DMS79 (cell line): ENCODE data around the gene MPL.
A peak's percentile ranks its signal among the peaks of the same experiment; 100 is the strongest.

Experiments
- DNase-seq: peaks from one replicate; lab custom pipeline; 2025; lab: John Stamatoyannopoulos, UW

MPL gene

DNA sequence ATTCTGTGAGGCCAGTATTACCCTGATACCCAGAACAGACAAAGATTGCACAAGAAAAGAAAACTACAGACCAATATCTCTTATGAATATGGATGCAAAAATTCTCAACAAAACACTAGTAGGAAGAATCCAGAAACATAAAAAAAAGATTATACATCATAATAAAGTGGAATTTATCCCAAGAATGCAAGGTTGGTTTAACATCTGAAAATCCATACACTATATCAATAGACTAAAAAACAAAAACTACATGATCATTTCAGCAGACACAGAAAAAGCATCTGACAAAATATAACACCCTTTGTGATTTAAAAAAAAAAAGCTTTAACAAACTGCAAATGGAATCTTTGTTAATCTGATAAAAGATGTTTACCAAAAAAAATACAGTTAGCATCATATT, 12.2 kb upstream of the MPL start:
- no peak for DNase-seq

DNA sequence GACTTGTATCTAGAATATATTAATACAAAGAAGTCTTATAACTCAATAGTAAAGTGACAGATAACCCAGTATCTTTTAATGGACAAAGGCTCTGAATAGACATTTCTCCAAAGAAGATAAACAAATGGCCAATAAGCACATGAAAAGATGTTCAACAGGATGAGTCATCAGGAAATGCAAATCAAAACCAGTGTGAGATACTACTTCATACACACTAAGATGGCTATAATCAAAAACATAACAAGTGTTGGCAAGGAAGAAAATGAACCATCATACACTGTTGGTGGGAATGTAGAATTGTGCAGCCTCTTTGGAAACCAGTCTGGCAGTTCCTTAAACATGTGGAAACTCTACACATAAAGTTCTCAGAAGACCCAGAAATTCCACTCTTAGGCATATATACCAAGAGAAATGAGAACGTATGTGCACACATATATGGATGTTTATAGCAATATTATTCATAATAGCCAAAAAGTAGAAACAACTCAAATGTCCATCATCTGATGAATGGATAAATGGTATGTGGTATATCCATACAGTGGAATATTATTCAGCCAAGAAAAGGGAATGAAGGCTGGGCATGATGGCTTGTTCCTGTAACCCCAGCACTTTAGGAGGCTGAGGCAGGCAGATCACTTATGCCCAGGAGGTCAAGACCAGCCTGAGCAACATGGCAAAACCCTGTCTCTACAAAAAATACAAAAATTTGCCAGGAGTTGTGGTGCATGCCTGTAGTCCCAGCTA, 9.9 kb upstream of the MPL start:
- DNase-seq, result no peak

GRCh38 chr1:43329995-43330751, 7.4 kb upstream of the MPL start:
- DNase-seq, result no peak

DNA sequence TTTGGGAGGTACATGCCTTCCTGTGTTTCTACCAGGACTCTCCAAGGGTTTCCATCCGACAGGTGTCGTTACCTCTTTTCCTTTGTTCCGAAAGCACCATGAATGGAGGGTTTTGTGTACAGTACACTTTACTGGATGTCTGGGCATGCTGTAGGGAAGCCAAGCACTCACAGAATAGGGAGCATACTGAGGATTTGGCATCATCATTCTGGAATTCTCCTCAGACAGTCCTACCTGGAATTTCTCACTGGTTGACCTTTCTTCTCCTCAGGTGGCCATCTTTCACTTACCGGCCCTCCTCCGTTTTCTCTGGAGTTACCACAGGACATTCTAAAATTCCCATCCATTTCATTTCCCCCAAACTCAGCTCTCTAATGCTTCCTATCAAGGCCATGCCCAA, 5.9 kb upstream of the MPL start:
- no peak for DNase-seq

DNA sequence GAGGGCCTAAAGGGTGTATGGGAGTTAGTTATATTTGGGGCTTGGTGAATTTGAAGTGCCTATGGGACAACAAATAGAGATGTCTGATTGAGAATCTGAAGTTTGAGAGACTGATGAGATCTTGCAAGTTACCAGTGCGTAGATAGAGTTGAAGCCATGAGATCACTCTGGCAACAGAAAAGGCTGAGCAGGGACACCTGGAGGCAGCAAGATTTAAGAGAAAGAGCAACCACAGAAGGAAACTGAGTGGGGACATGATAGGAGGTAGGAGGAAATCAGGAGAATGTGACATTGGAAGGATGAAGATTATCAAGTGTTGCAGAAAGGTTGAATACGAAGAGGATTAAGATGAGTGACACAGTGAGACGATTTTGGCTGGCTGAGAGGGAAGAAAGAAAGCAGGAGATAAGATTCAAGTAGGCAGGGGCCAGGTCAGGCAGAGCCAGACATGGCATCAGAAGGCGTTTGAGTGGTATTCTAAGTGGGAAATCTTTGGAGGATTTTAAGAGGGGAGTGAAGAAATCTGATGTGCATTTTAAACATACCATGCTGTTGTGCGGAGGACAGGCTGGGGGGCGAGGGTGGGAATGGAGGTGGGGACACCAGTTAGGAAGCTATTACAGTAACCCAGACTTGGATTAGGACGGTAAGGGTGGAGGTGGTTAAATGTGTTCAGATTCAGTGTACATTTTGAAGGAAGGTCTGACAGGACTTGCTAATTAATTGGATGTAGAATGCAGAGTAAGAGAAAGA, 3.0 kb upstream of the MPL start:
- DNase-seq, result no peak

DNA sequence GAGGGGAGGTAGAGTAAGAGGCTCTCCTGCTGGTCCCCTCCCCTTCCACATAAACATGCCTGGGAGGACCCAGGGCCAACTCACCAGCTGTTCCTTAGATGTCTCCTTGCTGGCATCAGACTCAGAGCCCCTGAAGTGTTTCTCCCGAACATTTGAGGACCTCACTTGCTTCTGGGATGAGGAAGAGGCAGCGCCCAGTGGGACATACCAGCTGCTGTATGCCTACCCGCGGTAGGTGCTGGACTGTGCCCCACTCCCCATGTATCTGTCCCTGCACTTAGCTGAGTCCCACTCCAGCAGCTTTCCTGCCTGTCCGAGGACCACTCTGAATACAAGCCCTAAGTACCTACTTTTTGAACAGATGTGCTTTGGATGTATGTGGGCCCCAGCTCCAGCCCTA, 383 bp downstream of the MPL start:
- DNase-seq, result no peak

DNA sequence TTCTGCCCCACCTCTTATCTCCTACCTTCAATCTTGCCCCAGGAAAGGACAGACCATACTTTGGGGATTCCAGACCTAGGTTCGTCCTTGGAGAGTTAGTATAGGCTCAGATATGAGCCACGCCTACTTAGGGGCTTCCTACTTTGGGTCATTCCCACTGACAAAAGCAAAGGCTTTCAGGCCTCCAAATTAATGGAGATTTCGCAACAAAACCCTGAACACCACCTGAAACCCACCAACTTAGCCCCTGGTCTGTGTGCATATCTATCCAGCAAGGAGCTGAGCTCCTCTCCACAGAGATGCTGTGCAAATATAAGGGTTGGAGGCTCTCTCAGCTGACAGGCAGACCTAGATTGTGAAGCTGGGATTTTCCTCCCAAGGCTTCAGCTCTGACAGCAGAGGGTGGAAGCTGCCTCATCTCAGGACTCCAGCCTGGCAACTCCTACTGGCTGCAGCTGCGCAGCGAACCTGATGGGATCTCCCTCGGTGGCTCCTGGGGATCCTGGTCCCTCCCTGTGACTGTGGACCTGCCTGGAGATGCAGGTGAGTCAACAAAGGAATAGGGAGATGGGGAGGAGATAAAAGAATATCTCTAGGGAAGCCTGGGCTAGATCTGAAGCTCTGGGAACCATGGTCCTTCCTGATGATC, 2.1 kb downstream of the MPL start:
- DNase-seq, result no peak

DNA sequence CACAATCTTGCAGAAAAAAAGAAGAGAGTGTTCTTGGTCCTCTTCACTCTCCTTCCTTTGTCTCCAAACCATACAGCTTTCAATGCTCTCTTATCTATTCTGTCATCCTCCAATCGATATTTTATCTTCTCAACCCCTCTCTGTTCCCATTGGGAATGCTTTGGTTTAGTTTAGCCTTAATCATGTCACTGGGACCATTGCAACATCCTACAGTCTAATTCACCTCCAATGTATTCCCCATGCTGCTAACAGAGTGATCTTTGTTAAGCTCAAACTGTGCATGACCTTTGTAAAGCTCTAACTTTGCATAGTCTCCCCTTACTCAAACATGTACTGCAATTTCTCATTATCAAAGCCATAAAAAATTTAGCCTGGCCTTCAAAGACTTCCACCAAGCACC, 2.9 kb downstream of the MPL start:
- DNase-seq, result no peak

DNA sequence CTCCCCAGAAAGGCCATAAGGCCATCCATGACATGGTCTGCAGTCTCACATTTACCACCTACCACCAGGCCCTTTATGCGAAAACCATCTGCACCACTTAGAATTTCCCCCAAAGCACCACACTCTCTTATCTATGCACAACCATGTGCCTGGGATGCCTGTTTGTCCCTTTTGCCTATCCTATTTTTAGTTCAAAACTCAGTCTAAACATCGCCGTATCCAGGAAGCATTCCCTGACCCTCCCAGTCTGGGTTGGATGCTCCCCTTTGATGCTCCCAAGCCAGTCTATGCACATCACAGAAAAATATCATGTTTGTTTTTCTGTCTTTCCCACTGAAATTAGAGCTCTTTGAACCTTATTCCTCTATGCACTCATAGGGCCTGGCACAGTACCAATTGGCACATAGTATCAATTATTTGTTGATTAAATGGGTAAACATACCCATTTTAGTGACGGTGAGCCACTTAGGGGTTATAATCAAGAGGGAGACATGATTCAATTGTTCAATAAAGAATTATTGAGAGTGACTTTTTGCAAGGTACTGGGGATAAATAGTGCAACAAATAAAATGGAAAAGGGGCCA, 6.7 kb downstream of the MPL start:
- no peak for DNase-seq

- DNase-seq, result no peak
These were observed 7.5 kb downstream of the MPL start for GRCh38 chr1:43345120-43345519.

DNA sequence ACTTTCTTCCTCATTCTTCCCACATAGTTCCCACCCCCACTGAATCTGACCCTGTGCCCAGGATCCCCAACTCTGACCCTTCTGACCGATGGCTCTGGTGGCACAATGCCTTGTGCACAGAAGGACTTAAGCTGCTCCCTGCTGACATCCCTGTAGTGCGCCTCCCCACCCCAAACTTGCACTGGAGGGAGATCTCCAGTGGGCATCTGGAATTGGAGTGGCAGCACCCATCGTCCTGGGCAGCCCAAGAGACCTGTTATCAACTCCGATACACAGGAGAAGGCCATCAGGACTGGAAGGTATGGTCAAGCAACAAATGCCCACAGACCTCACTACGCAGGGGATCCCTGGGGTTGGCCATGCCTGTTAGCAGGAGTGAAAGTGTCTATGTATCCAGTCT, 9.0 kb downstream of the MPL start:
- DNase-seq, result no peak

DNA sequence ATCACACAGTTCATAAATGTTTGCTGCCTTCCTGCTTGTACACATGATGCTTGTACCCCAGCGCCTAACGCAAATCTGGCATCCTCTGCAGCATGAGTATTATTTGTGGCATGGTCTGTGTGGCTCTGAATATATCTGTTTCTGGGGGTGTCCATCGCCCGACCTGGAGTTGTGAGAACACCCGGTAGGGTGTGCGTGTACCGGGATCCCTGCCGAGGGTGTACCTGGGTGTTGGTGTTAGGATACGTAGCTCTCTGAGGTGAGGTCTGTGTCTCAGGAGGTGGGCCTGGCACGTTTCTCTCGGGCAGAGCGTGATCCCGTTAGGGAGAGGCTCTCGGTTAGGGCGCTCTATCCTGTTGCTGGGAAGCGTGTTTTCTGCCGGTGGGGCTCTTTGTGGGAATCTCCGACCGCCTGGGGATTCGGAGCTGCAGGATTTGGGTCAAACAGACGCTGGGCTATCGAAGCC, 10.8 kb downstream of the MPL start:
- peak; percentile 77 for DNase-seq

DNA sequence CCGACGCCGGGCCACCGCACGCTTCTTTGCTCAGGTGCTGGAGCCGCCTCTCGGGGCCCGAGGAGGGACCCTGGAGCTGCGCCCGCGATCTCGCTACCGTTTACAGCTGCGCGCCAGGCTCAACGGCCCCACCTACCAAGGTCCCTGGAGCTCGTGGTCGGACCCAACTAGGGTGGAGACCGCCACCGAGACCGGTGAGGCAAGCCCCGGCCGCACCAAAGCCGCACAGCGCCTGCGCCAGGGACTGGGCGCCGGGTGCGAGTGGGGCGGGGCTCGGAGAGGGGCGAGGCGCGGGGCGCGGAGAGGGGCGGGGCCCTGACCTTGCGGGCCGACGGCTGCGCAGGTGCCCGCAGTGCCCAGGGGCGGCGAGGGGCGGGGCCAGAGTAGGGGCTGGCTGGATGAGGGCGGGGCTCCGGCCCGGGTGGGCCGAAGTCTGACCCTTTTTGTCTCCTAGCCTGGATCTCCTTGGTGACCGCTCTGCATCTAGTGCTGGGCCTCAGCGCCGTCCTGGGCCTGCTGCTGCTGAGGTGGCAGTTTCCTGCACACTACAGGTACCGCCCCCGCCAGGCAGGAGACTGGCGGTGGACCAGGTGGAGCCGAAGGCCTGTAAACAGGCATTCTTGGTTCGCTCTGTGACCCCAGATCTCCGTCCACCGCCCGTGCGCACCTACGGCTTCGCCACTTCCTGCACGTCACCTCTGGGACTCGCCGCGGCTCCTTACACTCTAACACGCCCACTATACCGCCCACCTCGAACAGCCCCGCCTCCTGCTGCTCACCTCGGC, 11.4 kb downstream of the MPL start:
- peak; percentile 95 for DNase-seq

DNA sequence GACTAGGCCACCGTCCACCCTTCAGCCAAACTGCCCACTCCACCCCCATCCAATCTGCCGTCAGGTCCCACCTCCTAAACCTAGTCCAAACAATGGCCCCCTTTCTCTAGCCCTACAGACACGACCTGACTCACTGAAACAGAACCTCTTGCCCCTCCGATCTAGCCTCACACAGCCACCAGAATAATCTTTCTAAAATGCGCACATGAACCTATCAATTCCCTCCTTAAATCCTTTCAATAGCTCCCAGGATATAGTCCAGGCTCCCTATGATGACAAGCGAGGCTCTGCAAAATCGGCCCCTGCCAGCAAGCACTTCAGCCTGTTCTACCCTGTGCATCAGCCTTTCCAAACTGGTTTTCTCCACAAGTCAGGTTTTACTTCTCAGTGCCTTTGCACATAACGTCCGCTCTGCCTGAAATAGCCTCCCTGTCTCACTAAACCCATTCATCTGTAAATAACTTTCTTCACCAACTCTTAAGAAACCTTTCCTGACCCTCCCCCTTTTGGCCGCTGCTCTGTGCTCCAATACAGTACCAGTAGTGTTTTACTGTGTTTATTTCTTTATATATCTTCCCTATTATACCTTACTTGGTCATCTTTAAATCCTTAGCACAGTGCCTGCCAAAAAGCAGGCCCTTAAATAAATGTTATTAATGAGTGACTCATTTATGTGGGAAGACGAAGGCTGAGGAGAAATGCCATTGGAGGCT, 12.1 kb downstream of the MPL start:
- no peak for DNase-seq

DNA sequence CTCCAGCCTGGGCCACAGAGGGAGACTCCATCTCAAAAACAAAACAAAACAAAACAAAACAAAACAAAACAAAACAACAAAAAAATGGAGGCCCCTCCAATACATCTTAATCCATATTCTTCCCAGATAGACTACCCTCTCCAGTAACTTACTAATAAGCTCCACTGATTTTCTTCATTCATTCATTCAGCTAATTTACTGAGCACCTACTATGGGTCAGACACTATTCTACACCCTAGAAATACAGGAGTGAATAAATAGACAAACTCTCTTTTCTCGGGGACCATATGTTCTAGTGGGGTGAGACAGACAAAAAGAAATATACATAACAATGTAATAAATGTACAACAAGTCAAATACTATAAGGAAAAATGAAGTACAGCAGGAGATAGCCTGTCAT, 13.4 kb downstream of the MPL start:
- no peak for DNase-seq

- DNase-seq, result no peak
These were observed 14.1 kb downstream of the MPL start for GRCh38 chr1:43351421-43352350.

- no peak for DNase-seq
These were observed 14.7 kb downstream of the MPL start for GRCh38 chr1:43352351-43352705.

GRCh38 chr1:43352881-43353280, 15.3 kb downstream of the MPL start:
- DNase-seq, result no peak

- no peak for DNase-seq
These were observed 16.9 kb downstream of the MPL start for GRCh38 chr1:43354471-43354870.

DNA sequence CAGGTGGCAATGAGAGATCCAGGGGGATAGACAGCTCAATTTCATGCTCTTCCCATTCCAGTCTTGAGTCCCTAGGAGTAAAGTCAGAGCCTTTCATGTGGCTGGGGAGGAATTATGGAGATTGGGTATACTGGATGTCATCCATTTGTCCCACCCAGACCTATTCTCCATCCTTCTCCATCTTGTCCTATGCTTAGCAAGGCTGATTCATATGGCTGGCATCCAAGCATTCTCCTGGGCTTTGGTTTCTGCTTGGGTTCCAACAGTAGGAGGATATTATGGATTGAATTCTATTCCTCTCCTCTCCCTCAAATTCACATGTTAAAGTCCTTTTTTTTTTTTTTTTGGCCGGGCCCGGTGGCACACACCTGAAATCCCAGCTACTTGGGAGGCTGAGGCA, 17.3 kb downstream of the MPL start:
- no peak for DNase-seq
